Osteocyte (in vitro differentiated cells): ENCODE results near the gene HS3ST4. TPM values are rescaled to one million over a fixed set of nuclear protein-coding genes. Genes with fewer than 3 reads are reported as not detected.

Source experiments
- DNase-seq: peaks from one replicate; pipeline ENCODE4 v3.0.0; 2021; ENCODE audit warnings: mixed read lengths; ENCODE audit not compliant: unreplicated experiment; ENCODE audit errors: extremely low spot score
- H3K27ac Mint-ChIP-seq: one replicate; pipeline ENCODE4 v1.8.0; 2021; ENCODE audit warnings: mild to moderate bottlenecking, mixed read lengths; ENCODE audit not compliant: unreplicated experiment
- H3K27me3 Mint-ChIP-seq: one replicate; pipeline ENCODE4 v1.8.0; 2021; ENCODE audit warnings: mixed read lengths; ENCODE audit not compliant: unreplicated experiment
- H3K36me3 Mint-ChIP-seq: one replicate; pipeline ENCODE4 v1.8.0; 2021; ENCODE audit warnings: mixed read lengths; ENCODE audit not compliant: unreplicated experiment
- H3K4me1 Mint-ChIP-seq: one replicate; pipeline ENCODE4 v1.8.0; 2021; ENCODE audit warnings: mixed read lengths; ENCODE audit not compliant: unreplicated experiment
- H3K4me3 Mint-ChIP-seq: one replicate; pipeline ENCODE4 v1.8.0; 2021; ENCODE audit warnings: mild to moderate bottlenecking, moderate library complexity, mixed read lengths; ENCODE audit not compliant: unreplicated experiment
- H3K9me3 Mint-ChIP-seq: one replicate; pipeline ENCODE4 v1.8.0; 2021; ENCODE audit warnings: mixed read lengths; ENCODE audit not compliant: unreplicated experiment
- total RNA-seq: library from RNA; stranded (reverse); gene quantifications from 2 replicates; pipeline ENCODE4 v1.2.1, GENCODE V29; 2021
- TF ChIP-seq, protein P1 (sequence below): fragments of 200-600 bp; sonication (generic); IDR thresholded peaks from 2 replicates; pipeline ENCODE4 v1.5.0; 2021; ENCODE audit warnings: antibody characterized with exemption, mild to moderate bottlenecking, moderate library complexity

HS3ST4 gene
- total RNA-seq, 1 donor from 2014 or later, result not detected

- H3K4me3 Mint-ChIP-seq, result no peak overlapping the region
- no peaks in the 10 kb centered on the region for H3K4me1 Mint-ChIP-seq
- no peak overlapping the region for H3K27ac Mint-ChIP-seq
- H3K36me3 Mint-ChIP-seq, result no peaks in the 10 kb centered on the region
- peaks cover 19% of the 10 kb centered on the region for H3K27me3 Mint-ChIP-seq
- TF ChIP-seq, protein P1, sequence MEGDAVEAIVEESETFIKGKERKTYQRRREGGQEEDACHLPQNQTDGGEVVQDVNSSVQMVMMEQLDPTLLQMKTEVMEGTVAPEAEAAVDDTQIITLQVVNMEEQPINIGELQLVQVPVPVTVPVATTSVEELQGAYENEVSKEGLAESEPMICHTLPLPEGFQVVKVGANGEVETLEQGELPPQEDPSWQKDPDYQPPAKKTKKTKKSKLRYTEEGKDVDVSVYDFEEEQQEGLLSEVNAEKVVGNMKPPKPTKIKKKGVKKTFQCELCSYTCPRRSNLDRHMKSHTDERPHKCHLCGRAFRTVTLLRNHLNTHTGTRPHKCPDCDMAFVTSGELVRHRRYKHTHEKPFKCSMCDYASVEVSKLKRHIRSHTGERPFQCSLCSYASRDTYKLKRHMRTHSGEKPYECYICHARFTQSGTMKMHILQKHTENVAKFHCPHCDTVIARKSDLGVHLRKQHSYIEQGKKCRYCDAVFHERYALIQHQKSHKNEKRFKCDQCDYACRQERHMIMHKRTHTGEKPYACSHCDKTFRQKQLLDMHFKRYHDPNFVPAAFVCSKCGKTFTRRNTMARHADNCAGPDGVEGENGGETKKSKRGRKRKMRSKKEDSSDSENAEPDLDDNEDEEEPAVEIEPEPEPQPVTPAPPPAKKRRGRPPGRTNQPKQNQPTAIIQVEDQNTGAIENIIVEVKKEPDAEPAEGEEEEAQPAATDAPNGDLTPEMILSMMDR, result no peak
- no peak for DNase-seq
- H3K9me3 Mint-ChIP-seq, result no peaks in the 10 kb centered on the region
Measured at GRCh38 chr16:25699069-25699468, 7.3 kb downstream of the HS3ST4 start.

GRCh38 chr16:25700547-25700946, 8.8 kb downstream of the HS3ST4 start:
- TF ChIP-seq, protein P1, result no peak
- Mint-ChIP-seq H3K27me3 (peaks cover 5% of the 10 kb centered on the region), H3K4me3 (no peak overlapping the region), H3K36me3 (no peaks in the 10 kb centered on the region), H3K4me1 (no peaks in the 10 kb centered on the region), H3K9me3 (no peaks in the 10 kb centered on the region), H3K27ac (no peak overlapping the region)
- DNase-seq, result no peak

- Mint-ChIP-seq H3K9me3 (peaks cover 6% of the 10 kb centered on the region), H3K27me3 (peaks cover 3% of the 10 kb centered on the region), H3K36me3 (no peaks in the 10 kb centered on the region), H3K4me1 (no peaks in the 10 kb centered on the region), H3K4me3 (no peak overlapping the region), H3K27ac (no peak overlapping the region)
- TF ChIP-seq, protein P1, result no peak
- DNase-seq, result no peak
Measured at GRCh38 chr16:25707553-25707952, 15.8 kb downstream of the HS3ST4 start.

DNA sequence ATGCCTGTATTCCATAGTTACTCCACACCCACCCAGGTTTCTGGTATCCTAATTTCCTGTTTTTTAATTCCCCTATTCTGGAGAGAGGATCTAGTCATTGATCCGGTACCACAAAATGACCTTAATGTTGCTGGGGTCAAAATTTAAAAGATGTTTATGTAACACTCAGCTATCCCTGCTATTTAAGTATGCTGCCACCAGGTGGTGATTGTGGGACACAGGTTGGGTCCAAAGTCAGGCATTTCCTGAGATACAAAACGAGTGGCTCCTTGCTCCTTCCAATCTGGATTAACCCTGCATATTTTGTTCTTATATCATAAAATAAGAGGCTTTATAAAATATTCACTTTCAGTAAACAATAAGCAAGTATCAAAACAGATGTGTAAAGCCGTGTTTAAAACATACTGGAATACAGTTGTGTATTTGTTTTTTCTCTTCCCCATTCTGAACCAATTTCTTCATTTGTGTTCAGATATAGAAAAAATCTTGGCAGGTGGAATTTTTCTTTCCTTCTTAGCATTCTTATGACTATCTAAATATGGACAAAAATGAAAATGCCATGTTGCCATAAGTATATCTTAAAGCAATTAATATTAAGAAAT, 16.3 kb downstream of the HS3ST4 start:
- H3K4me1 Mint-ChIP-seq, result no peaks in the 10 kb centered on the region
- TF ChIP-seq, protein P1, result no peak
- H3K36me3 Mint-ChIP-seq, result no peaks in the 10 kb centered on the region
- no peak overlapping the region for H3K27ac Mint-ChIP-seq
- H3K27me3 Mint-ChIP-seq, result peaks cover 3% of the 10 kb centered on the region
- no peak overlapping the region for H3K4me3 Mint-ChIP-seq
- H3K9me3 Mint-ChIP-seq, result peaks cover 6% of the 10 kb centered on the region
- DNase-seq, result no peak

DNA sequence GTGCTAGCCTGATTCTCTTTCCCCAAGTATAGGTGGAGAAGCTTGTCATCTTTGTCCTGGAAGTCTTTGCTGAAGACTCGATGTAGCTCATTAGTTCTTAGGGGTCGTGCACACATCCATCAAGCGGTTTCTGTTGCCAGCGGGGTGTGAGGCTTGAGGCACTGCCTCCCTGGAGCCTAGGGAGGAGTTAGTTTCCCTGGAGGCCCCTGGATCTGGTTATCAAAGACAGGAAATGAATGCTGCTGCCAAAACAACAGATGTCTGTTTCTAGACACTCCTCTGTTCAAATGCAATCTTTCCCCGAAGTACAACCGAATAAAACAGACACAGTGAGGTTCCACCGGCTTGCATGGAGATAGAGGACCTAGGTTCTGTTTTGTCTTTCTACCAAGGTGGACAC, 17.5 kb downstream of the HS3ST4 start:
- no peak for DNase-seq
- Mint-ChIP-seq H3K27ac (no peak overlapping the region), H3K9me3 (peaks cover 6% of the 10 kb centered on the region)

More for the DNA sequence above, 17.5 kb downstream of the HS3ST4 start:
- H3K27me3 Mint-ChIP-seq, result peaks cover 3% of the 10 kb centered on the region
- no peak overlapping the region for H3K4me3 Mint-ChIP-seq
- no peaks in the 10 kb centered on the region for H3K4me1 Mint-ChIP-seq
- TF ChIP-seq, protein P1, result no peak
- no peaks in the 10 kb centered on the region for H3K36me3 Mint-ChIP-seq
